ENCODE results near the gene MSGN1.

MSGN1 gene

DNA sequence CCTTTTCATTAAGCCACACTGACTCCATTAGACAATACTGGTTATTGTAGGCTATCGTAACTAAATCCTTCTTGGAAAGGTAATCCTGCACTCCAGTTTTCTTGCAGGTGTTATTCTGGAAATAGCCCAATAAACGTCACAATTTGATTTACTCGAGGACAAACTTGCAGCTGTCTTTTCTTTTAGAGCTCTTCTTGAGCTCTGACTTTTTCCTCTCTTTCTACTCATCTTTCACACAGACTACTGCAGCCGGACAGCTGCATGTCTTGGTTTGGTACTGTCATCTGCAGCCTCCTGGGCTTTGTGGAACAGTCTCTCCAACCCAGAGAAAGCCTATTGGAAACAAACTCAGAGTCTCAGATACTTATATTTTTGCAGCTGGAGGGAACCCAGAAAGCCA, 23.0 kb upstream of the MSGN1 start:
- TF ChIP-seq, protein P1, sequence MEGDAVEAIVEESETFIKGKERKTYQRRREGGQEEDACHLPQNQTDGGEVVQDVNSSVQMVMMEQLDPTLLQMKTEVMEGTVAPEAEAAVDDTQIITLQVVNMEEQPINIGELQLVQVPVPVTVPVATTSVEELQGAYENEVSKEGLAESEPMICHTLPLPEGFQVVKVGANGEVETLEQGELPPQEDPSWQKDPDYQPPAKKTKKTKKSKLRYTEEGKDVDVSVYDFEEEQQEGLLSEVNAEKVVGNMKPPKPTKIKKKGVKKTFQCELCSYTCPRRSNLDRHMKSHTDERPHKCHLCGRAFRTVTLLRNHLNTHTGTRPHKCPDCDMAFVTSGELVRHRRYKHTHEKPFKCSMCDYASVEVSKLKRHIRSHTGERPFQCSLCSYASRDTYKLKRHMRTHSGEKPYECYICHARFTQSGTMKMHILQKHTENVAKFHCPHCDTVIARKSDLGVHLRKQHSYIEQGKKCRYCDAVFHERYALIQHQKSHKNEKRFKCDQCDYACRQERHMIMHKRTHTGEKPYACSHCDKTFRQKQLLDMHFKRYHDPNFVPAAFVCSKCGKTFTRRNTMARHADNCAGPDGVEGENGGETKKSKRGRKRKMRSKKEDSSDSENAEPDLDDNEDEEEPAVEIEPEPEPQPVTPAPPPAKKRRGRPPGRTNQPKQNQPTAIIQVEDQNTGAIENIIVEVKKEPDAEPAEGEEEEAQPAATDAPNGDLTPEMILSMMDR (IDR thresholded peaks at IDR 0.05; ENCODE audit: extremely low read depth, insufficient read depth, missing control alignments) = no peak
- in situ Hi-C loops (cut with MboI; ENCODE audit: low pct_unique_long_range_greater_than_20kb, low sequenced_read_pairs, unreplicated experiment) = no loop called here
- DNase-seq (ENCODE audit: low spot score) = no peak

DNA sequence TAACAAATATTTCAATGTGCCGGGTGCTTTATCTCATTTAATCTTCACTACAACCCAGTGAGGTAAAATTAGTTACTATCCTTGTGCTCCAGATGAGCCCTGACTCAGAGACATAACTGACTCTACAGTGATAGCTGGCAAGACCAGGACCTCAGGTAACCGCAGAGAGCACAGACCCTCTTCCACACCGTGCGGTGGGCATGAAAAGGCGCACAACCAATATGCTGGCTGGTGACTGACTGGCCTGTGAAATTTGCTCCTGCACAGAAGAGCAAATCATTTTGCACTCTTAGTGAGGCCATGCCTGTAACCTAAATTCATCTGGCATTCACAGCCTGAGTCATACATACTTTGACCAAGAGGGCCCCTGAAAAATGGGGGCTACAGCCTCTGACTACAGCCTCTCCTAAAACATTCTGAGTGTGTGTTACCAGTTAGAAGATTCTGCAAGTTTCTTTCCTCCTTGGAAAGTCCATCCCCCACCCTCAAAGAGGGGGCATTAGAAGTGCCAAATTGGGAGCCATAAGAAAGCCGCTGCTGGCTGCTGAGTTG, 22.4 kb upstream of the MSGN1 start:
- in situ Hi-C loops (cut with MboI; ENCODE audit: low pct_unique_long_range_greater_than_20kb, low sequenced_read_pairs, unreplicated experiment) = no loop called here
- TF ChIP-seq, protein P1 (IDR thresholded peaks at IDR 0.05; ENCODE audit: extremely low read depth, insufficient read depth, missing control alignments) = no peak
- no peak for DNase-seq (ENCODE audit: low spot score)

DNA sequence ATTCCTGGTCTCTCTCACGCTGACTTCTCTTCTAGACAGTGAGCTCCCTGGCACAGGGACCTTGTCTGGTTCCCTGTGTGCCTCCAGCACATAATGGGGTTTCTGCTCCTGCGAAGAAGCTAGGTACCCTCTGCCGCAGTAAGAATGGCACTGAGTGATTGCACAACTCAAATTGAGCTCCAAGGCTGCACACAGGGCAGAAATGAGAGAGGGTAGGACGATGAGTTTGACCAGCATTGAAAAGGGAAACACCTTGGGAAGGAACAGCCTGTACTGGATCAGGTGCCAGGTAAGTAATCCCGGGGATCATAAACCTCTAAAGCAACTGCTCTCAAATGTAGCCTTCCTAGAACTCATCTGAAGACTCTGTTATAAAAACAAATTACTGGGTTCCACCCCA, 21.0 kb upstream of the MSGN1 start:
- TF ChIP-seq, protein P1 (IDR thresholded peaks at IDR 0.05; ENCODE audit: extremely low read depth, insufficient read depth, missing control alignments) = no peak
- in situ Hi-C loops (cut with MboI; ENCODE audit: low pct_unique_long_range_greater_than_20kb, low sequenced_read_pairs, unreplicated experiment) = no loop called here
- no peak for DNase-seq (ENCODE audit: low spot score)

DNA sequence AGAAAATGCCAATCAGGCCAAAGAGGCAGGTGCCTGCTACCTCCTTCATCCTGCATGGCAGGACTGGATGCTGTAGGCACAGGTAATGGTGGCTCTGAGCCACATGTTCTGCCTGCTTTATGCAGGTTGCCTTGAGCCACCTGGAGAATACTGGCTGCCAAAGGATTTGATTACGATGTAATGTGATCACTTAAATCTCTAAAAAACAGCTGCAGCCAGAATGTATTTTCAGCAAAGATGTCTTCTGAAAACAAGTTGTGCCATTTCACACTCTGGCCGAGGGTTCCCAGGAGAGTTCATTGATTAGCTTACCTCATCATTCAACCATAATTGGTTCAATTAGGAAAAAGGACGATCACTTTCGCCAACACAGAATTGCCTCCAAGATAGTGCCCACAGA, 17.9 kb upstream of the MSGN1 start:
- in situ Hi-C loops (cut with MboI; ENCODE audit: low pct_unique_long_range_greater_than_20kb, low sequenced_read_pairs, unreplicated experiment) = no loop called here
- DNase-seq (ENCODE audit: low spot score) = no peak

DNA sequence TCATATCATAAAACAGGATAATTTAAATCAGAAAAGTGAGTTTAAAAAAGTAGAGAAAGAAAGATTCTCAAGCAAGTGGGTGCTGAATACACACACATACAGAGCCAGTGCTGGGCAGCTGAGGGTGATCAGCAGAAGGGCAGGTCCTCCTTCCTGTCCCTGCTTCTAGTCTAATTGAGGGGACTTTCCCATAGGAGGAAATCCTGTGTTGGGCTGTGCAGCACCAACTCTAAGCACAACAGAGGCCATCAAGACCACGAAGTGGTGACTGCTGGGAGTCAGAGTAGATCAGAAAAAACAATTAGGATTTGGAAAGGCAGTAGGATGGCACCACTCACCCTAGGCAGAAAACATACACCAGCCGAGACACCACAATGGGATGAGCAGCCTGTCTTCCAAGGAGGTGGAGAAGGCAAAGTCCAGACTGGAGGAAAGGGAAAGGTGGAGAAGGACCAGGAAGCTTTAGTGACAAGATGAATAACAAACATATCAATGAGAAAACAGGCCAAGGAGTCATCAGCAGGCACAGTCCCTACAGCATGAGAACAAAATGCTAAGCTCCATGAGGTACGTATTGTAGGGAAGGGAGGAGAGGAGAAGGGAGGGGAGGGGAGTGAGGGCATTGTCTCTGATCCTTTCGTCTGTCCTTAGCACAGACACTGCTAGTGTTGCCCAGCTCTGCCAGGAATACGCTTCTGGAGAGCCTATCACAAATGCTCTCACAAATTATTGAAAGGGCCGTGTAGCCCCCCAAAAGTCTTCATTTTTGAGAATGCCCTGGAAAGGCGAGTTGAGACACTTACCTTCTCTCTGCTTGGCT, 16.7 kb upstream of the MSGN1 start:
- in situ Hi-C loops (cut with MboI; ENCODE audit: low pct_unique_long_range_greater_than_20kb, low sequenced_read_pairs, unreplicated experiment) = no loop called here
- DNase-seq (ENCODE audit: low spot score) = no peak
- TF ChIP-seq, protein P1 (IDR thresholded peaks at IDR 0.05; ENCODE audit: extremely low read depth, insufficient read depth, missing control alignments) = no peak

More for the DNA sequence above, 17.9 kb upstream of the MSGN1 start:
- TF ChIP-seq, protein P1 (IDR thresholded peaks at IDR 0.05; ENCODE audit: extremely low read depth, insufficient read depth, missing control alignments) = no peak

DNA sequence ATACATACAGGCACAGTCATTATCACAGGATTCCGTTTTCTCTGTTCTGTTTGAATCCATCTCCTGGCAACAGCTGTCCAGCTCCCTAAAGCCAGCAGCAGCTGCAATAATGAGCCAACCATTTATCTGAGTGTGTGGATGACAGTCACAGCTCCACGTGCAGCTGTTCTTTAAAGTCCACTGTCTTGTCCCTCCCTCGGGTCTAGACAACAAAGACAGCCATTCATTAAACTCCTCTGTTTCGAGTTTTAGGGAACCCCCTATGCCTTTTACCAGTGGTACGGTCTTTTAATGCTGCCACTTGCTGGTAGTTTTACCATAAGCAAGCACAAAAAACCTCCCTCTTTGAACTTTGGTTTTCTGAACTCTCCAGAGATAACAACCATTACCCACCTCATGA, 16.0 kb upstream of the MSGN1 start:
- in situ Hi-C loops (cut with MboI; ENCODE audit: low pct_unique_long_range_greater_than_20kb, low sequenced_read_pairs, unreplicated experiment) = no loop called here

More for the DNA sequence above, 16.0 kb upstream of the MSGN1 start:
- no peak for DNase-seq (ENCODE audit: low spot score)
- TF ChIP-seq, protein P1 (IDR thresholded peaks at IDR 0.05; ENCODE audit: extremely low read depth, insufficient read depth, missing control alignments) = no peak
